HG03378 (cell line): ENCODE results near the gene TPM3.
"Not testable (repeated sequence)": the region's sequence is repeated elsewhere in the genome, so short reads cannot be mapped to it uniquely, and the experiment has no call there.

Experiments used
- ATAC-seq: cut with Tn5 transposase; IDR thresholded peaks from one replicate; pipeline ENCODE4 v1.9.1; 2021; ENCODE audit warnings: mild to moderate bottlenecking, moderate library complexity; ENCODE audit not compliant: unreplicated experiment

Gene TPM3

GRCh38 chr1:154170547-154171222 lies 21.2 kb downstream of the TPM3 start:
- no peak for ATAC-seq

GRCh38 chr1:154167461-154167860 lies 24.4 kb downstream of the TPM3 start:
- ATAC-seq, result no peak

- ATAC-seq, result no peak
Observed at GRCh38 chr1:154166207-154166606, 25.7 kb downstream of the TPM3 start.

GRCh38 chr1:154159554-154159953 lies 32.3 kb downstream of the TPM3 start:
- ATAC-seq, result no peak

GRCh38 chr1:154158307-154159125 lies 33.4 kb downstream of the TPM3 start:
- no peak for ATAC-seq

GRCh38 chr1:154157520-154158306 lies 34.2 kb downstream of the TPM3 start:
- peak; percentile 73 for ATAC-seq

GRCh38 chr1:154155251-154155650 lies 36.6 kb downstream of the TPM3 start:
- ATAC-seq, result no peak

- ATAC-seq, result no peak
Observed at GRCh38 chr1:154154534-154155191, 37.2 kb downstream of the TPM3 start, which contains the start of gene NUP210L. TSS of gene NUP210L (minus strand) at chr1:154155073.

GRCh38 chr1:154154053-154154452 lies 37.8 kb downstream of the TPM3 start:
- ATAC-seq, result no peak

GRCh38 chr1:154151311-154151710 lies 40.6 kb downstream of the TPM3 start:
- ATAC-seq, result no peak

GRCh38 chr1:154148807-154149206 lies 43.1 kb downstream of the TPM3 start:
- no peak for ATAC-seq

GRCh38 chr1:154147505-154147904 lies 44.4 kb downstream of the TPM3 start:
- ATAC-seq, result not testable (repeated sequence)

- no peak for ATAC-seq
Observed at GRCh38 chr1:154145986-154146385, 45.9 kb downstream of the TPM3 start.

GRCh38 chr1:154142358-154142757 lies 49.5 kb downstream of the TPM3 start:
- ATAC-seq, result no peak

- no peak for ATAC-seq
Observed at GRCh38 chr1:154141240-154141639, 50.7 kb downstream of the TPM3 start.

- no peak for ATAC-seq
Observed at GRCh38 chr1:154137888-154138287, 54.0 kb downstream of the TPM3 start.

GRCh38 chr1:154133256-154133655 lies 58.6 kb downstream of the TPM3 start:
- no peak for ATAC-seq

GRCh38 chr1:154129391-154129970 lies 62.4 kb downstream of the TPM3 start:
- ATAC-seq, result no peak

GRCh38 chr1:154123205-154123604 lies 68.7 kb downstream of the TPM3 start:
- ATAC-seq, result not testable (repeated sequence)

- no peak for ATAC-seq
Observed at GRCh38 chr1:154117642-154118041, 74.3 kb downstream of the TPM3 start.

- no peak for ATAC-seq
Observed at GRCh38 chr1:154115180-154115579, 76.7 kb downstream of the TPM3 start.
